ENCODE data around the gene ZSCAN16.

- TF ChIP-seq PRDM15 (CRISPR knock-in tag; IDR thresholded peaks at IDR 0.05) (no peak), HDAC2 (IDR thresholded peaks at IDR 0.05) (no peak), FOXM1 (IDR thresholded peaks at IDR 0.05; ENCODE audit: low read depth, low read length) (no peak)
- TF ChIP-seq, protein P1, sequence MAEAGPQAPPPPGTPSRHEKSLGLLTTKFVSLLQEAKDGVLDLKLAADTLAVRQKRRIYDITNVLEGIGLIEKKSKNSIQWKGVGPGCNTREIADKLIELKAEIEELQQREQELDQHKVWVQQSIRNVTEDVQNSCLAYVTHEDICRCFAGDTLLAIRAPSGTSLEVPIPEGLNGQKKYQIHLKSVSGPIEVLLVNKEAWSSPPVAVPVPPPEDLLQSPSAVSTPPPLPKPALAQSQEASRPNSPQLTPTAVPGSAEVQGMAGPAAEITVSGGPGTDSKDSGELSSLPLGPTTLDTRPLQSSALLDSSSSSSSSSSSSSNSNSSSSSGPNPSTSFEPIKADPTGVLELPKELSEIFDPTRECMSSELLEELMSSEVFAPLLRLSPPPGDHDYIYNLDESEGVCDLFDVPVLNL (IDR thresholded peaks at IDR 0.05; ENCODE audit: low read depth, low read length): no peak
Observed at GRCh38 chr6:28171271-28171670, 46.9 kb downstream of the ZSCAN16 start.

Measured in GM12878 (cell line).